ENCODE measurements around the gene GALNS. TPM values are rescaled to one million over a fixed set of nuclear protein-coding genes. Genes with fewer than 3 reads are reported as not detected.

Gene GALNS
- total and polyA plus RNA-seq, 4 donors: 6.8 to 20.6 (median 10.8) TPM

- no peak for TF ChIP-seq CTCF (IDR thresholded peaks at IDR 0.05; ENCODE audit: low read depth, low read length, missing input control)
Measured at GRCh38 chr16:88868974-88869672, 12.4 kb upstream of the GALNS start (continued).

DNA sequence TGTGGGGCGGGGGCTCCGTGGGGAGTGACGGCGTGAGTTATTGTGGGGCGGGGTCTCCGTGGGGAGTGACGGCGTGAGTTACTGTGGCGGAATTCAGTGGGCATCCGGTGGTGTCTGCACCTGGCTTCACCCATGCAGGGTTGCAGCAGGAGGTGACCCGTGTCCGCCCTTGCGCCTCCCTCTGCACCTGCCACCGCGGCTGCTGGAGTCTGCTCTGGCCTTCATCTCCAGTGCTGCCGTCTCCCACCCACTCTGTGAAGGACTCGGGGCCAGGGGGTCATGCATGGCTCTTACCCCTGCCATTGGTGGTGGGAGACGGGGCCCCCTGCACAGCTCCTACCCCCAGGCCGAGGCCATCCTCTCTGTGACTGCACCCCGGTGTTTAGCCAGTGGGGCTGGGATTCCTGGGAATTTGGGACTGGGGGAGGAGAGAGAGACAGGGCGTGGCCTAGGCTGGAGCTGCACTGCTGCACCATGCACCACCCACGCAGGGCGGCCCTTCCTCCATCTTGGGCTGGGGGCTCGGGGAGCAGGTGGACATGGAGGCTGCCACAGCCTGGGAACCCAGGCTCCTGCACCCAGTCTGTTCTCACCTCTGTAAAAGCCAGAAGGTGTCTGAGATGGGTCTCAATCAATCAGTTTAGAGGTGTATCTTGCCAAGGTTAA, 11.0 kb upstream of the GALNS start:
- Histone ChIP-seq H3K36me3 (ENCODE audit: control insufficient read depth in 4 of 4, insufficient read depth in 3 of 4, low read depth in 1 of 4, low read length in 3 of 4) (peaks cover 0 to 1% (median 0%) of the 10 kb centered on the region in 4 donors), H3K27me3 (ENCODE audit: control insufficient read depth in 4 of 4, insufficient read depth in 4 of 4, low read length in 3 of 4) (no peaks in the 10 kb centered on the region), H3K9me3 (ENCODE audit: control insufficient read depth in 4 of 4, low read length in 3 of 4) (no peaks in the 10 kb centered on the region), H3K9ac (ENCODE audit: low read depth in 1 of 2, low read length in 2 of 2) (no peak overlapping the region), H3K4me3 (ENCODE audit: low read depth in 1 of 3, low read length in 3 of 3) (no peak overlapping the region), H3K4me1 (ENCODE audit: control insufficient read depth in 4 of 4, insufficient read depth in 4 of 4, low read length in 3 of 4) (no peaks in the 10 kb centered on the region), H3K27ac (ENCODE audit: low read depth in 1 of 2, low read length in 2 of 2) (no peak overlapping the region)
- TF ChIP-seq GABPA (IDR thresholded peaks at IDR 0.05 in 1 of 2, conservative IDR thresholded peaks at IDR 0.05 in 1 of 2) (no peak), MAX (IDR thresholded peaks at IDR 0.05) (no peak), NR2F2 (IDR thresholded peaks at IDR 0.05) (no peak), TAF1 (conservative IDR thresholded peaks at IDR 0.05) (no peak), REST (IDR thresholded peaks at IDR 0.05) (no peak), YY1 (IDR thresholded peaks at IDR 0.05) (no peak), EGR1 (IDR thresholded peaks at IDR 0.05; ENCODE audit: low read depth in 2 of 2) (no peak), HNF4G (IDR thresholded peaks at IDR 0.05) (no peak), RAD21 (IDR thresholded peaks at IDR 0.05) (no peak), CTCF (IDR thresholded peaks at IDR 0.05; ENCODE audit: low read depth, low read length, missing input control) (no peak)
- TF ChIP-seq, protein P1, sequence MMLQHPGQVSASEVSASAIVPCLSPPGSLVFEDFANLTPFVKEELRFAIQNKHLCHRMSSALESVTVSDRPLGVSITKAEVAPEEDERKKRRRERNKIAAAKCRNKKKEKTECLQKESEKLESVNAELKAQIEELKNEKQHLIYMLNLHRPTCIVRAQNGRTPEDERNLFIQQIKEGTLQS (IDR thresholded peaks at IDR 0.05): no peak
- WGBS: 87% methylated on average over 24 of the region's 24 CpGs
- no peak for DNase-seq (ENCODE audit: low spot score)
